K562 (cell line): Measurements from ENCODE around the gene NFS1. TPM values are rescaled to one million over a fixed set of nuclear protein-coding genes. Genes with fewer than 3 reads are reported as not detected.

Source experiments
- ATAC-seq: fragments of 200-7000 bp; cut with Tn5 transposase; 3 replicates; pipeline ENCODE4 v1.9.1; 2020; ENCODE audit warnings: moderate library complexity
- BruUV-seq: library from RNA; stranded (reverse); fragments of 400-500 nt; replicated peaks from 2 replicates; lab custom pipeline; 2021; lab: Mats Ljungman, UMichigan
- CTCF ChIA-PET: fragments of 300-600 bp; formaldehyde crosslinking; extraction: SDS; loops from one replicate; lab custom pipeline; 2021; ENCODE audit warnings: low intra/inter-chr PET ratio; lab: Yijun Ruan, JAX
- POLR2A ChIA-PET: fragments of 300-600, 350-650 bp; sonication (Branson Sonifier 250); formaldehyde crosslinking; extraction: SDS; loops from one replicate; lab custom pipeline; 2021; ENCODE audit warnings: antibody characterized with exemption, inconsistent platforms; lab: Yijun Ruan, JAX
- DNase-seq, 4 experiments: peaks; one replicate each; pipeline versions ENCODE4 v3.0.0 to v3.0.0-alpha.2; 2011 to 2018; ENCODE audit warnings: low spot score in 3 of 4, mixed read lengths in 3 of 4; ENCODE audit errors: extremely low read depth in 1 of 4
- FAIRE-seq: peaks from 2 replicates; lab custom pipeline; 2011; peaks lifted over from hg19 to GRCh38; lab: Jason Lieb, UNC
- H2AFZ ChIP-seq: 2 replicates; pipeline ENCODE4 v1.6.0; 2011; ENCODE audit warnings: low read depth, low read length, control low read depth, inconsistent platforms
- H3K27ac ChIP-seq: fragments of 200-600 bp; 3 replicates; pipeline ENCODE4 v1.8.0; 2011; ENCODE audit warnings: low read depth, mild to moderate bottlenecking, control low read depth, inconsistent platforms, low read length, moderate library complexity, mixed read lengths; ENCODE audit errors: extremely low read depth
- H3K27me3 ChIP-seq, 2 experiments: fragments of 300-600 bp in 1 of 2; 2 replicates in 1 of 2; 3 replicates in 1 of 2; pipeline versions ENCODE4 v1.6.0 to v1.8.0; 2011; ENCODE audit warnings: inconsistent platforms in 2 of 2, low read length in 2 of 2, mild to moderate bottlenecking in 1 of 2, mixed read lengths in 1 of 2, moderate library complexity in 1 of 2; ENCODE audit not compliant: control insufficient read depth in 2 of 2, insufficient read depth in 2 of 2
- H3K36me3 ChIP-seq: fragments of 300-600 bp; 3 replicates; pipeline ENCODE4 v1.8.0; 2011; ENCODE audit warnings: mild to moderate bottlenecking, low read length, inconsistent platforms; ENCODE audit not compliant: control insufficient read depth, insufficient read depth
- H3K4me1 ChIP-seq, 2 experiments: fragments of 200-600 bp in 1 of 2; replicated peaks in 1 of 2; 2 replicates in 1 of 2; 3 replicates in 1 of 2; pipeline versions ENCODE4 v1.5.1 to v1.8.0; 2011; ENCODE audit warnings: inconsistent platforms in 2 of 2, low read length in 2 of 2, mild to moderate bottlenecking in 1 of 2, mixed read lengths in 1 of 2, moderate library complexity in 1 of 2; ENCODE audit not compliant: control insufficient read depth in 2 of 2, insufficient read depth in 2 of 2
- H3K4me2 ChIP-seq: 2 replicates; pipeline ENCODE4 v1.6.1; 2011; ENCODE audit warnings: low read length, control low read depth, inconsistent platforms, mixed read lengths; ENCODE audit not compliant: insufficient read depth
- H3K4me3 ChIP-seq: fragments of 200-600 bp; sonication (generic), shearing (Covaris generic); 2 replicates; pipeline ENCODE4 v1.5.1; 2016; ENCODE audit warnings: control low read depth, inconsistent platforms
- H3K79me2 ChIP-seq: fragments of 200-600 bp; 3 replicates; pipeline ENCODE4 v1.8.0; 2011; ENCODE audit warnings: low read length, inconsistent platforms; ENCODE audit not compliant: control insufficient read depth, insufficient read depth
- H3K9ac ChIP-seq, 2 experiments: 2 replicates each; pipeline versions ENCODE4 v1.6.0 to v1.6.1; 2011; ENCODE audit warnings: low read depth in 2 of 2, low read length in 2 of 2, control low read depth in 1 of 2, inconsistent platforms in 1 of 2, mild to moderate bottlenecking in 1 of 2, mixed read lengths in 1 of 2; ENCODE audit not compliant: insufficient read depth in 1 of 2
- H3K9me1 ChIP-seq: one replicate; pipeline ENCODE4 v1.6.0; 2011; ENCODE audit warnings: inconsistent platforms, mild to moderate bottlenecking, low read length, moderate library complexity; ENCODE audit not compliant: control insufficient read depth, insufficient read depth
- H3K9me3 ChIP-seq: replicated peaks from 2 replicates; pipeline ENCODE4 v1.5.1; 2011; ENCODE audit warnings: low read depth, low read length, inconsistent platforms; ENCODE audit not compliant: control insufficient read depth, insufficient read depth
- H4K20me1 ChIP-seq: replicated peaks from 2 replicates; pipeline ENCODE4 v1.6.1; 2011; ENCODE audit warnings: low read length, inconsistent platforms, mixed read lengths; ENCODE audit not compliant: control insufficient read depth, insufficient read depth
- BRCA1 ChIP-seq, 2 experiments: fragments of 450-650 bp in 1 of 2; sonication (generic) in 1 of 2; formaldehyde crosslinking in 1 of 2; IDR thresholded peaks; 2 replicates each; pipeline versions ENCODE4 v1.5.0 to v1.6.1; 2017 to 2020; ENCODE audit warnings: mild to moderate bottlenecking in 1 of 2, missing genetic modification reagents in 1 of 2
- CTBP1 ChIP-seq: fragments of 450-650 bp; IDR thresholded peaks from 2 replicates; pipeline ENCODE4 v1.6.1; 2016; ENCODE audit warnings: borderline replicate concordance
- HDAC8 ChIP-seq: fragments of 450-650 bp; IDR thresholded peaks from 2 replicates; pipeline ENCODE4 v1.6.1; 2016; ENCODE audit warnings: mild to moderate bottlenecking, missing genetic modification characterization, moderate library complexity, missing compliant biosample characterization
- NBN ChIP-seq: fragments of 450-650 bp; IDR thresholded peaks from 2 replicates; pipeline ENCODE4 v1.6.1; 2016; ENCODE audit warnings: low read depth, mild to moderate bottlenecking
- TFAM ChIP-seq: fragments of 250-450 bp; sonication (Bioruptor Pico); conservative IDR thresholded peaks from 2 replicates; pipeline ENCODE4 v1.5.0; 2021; ENCODE audit warnings: mild to moderate bottlenecking, moderate library complexity
- WHSC1 ChIP-seq: IDR thresholded peaks from one replicate; pipeline ENCODE4 v1.6.1; 2012; ENCODE audit warnings: low read length, control low read depth, inconsistent platforms
- ZNF551 ChIP-seq: fragments of 250-450 bp; sonication (Bioruptor Pico); IDR thresholded peaks from 2 replicates; pipeline ENCODE4 v1.5.0; 2021; ENCODE audit warnings: mild to moderate bottlenecking, moderate library complexity
- ZNF644 ChIP-seq: fragments of 200-800 bp; sonication (Bioruptor generic); IDR thresholded peaks from 2 replicates; pipeline ENCODE4 v1.6.1; 2016; ENCODE audit warnings: low read depth, missing genetic modification characterization, missing compliant biosample characterization
- WGBS: fragments of 100-300 bp; shearing (Covaris generic); methylation state at CpG from one replicate; pipeline ENCODE4 v1.1.6; 2016; ENCODE audit warnings: low coverage, mixed read lengths; ENCODE audit not compliant: insufficient coverage; ENCODE audit errors: missing lambda C conversion rate; 5-methylcytosine and 5-hydroxymethylcytosine counted together
- in situ Hi-C: fragments of 300-500 bp; cut with MboI; formaldehyde crosslinking; loops from 4 replicates; pipeline ENCODE4 v1.15.0; 2018; ENCODE audit warnings: inconsistent platforms, mixed read lengths
- intact Hi-C: fragments of 100-400 bp; cut with micrococcal nuclease; formaldehyde crosslinking; loops from 2 replicates; pipeline ENCODE4 v1.14.2; 2022
- polyA plus RNA-seq, 8 experiments: library from polyadenylated mRNA; depleted of rRNA in 4 of 8; stranded (reverse) in 5 of 8; unstranded in 3 of 8; fragments of >200 nt; fragmentation: Nextera tagmentation in 2 of 8; fragmentation: Illumina TruSeq in 1 of 8; extraction: Ambion mirVana in 2 of 8; extraction: Trizol in 1 of 8; gene quantifications; 2 replicates each; pipeline versions ENCODE4 v1.2.1 to v1.2.3, GENCODE V29; 2011 to 2014; ENCODE audit warnings: inconsistent platforms in 1 of 8, missing spikeins in 1 of 8
- total RNA-seq, 7 experiments: library from RNA; depleted of rRNA in 6 of 7; stranded (reverse); fragments of >200 nt in 6 of 7; fragmentation: Illumina TruSeq in 2 of 7; extraction: Trizol in 2 of 7; gene quantifications; 2 replicates each; pipeline versions ENCODE4 v1.2.1 to v1.2.3, GENCODE V29; 2011 to 2021; ENCODE audit warnings: low replicate concordance in 1 of 7
- TF ChIP-seq, protein P1 (sequence below), 2 experiments: IDR thresholded peaks; 2 replicates each; pipeline ENCODE4 v1.6.1; 2011; ENCODE audit warnings: borderline replicate concordance in 1 of 2, control low read depth in 1 of 2, low read depth in 1 of 2, low read length in 1 of 2, mild to moderate bottlenecking in 1 of 2, mixed read lengths in 1 of 2, moderate library complexity in 1 of 2; ENCODE audit not compliant: insufficient read depth in 1 of 2, insufficient read length in 1 of 2, poor library complexity in 1 of 2, severe bottlenecking in 1 of 2; ENCODE audit errors: extremely low read depth in 1 of 2
- TF ChIP-seq, protein P2 (sequence below): fragments of 450-650 bp; IDR thresholded peaks from 2 replicates; pipeline ENCODE4 v1.6.1; 2016
- TF ChIP-seq, protein P3 (sequence below), 2 experiments: fragments of 450-650 bp; conservative IDR thresholded peaks; 2 replicates each; pipeline ENCODE4 v1.6.1; 2017; ENCODE audit warnings: mild to moderate bottlenecking in 2 of 2, moderate library complexity in 2 of 2
- TF ChIP-seq, protein P4 (sequence below): IDR thresholded peaks from 3 replicates; pipeline ENCODE4 v1.6.1; 2011; ENCODE audit warnings: borderline replicate concordance, mild to moderate bottlenecking; ENCODE audit not compliant: insufficient read length, insufficient read depth
- TF ChIP-seq, protein P5 (sequence below): fragments of 450-650 bp; formaldehyde crosslinking; IDR thresholded peaks from 2 replicates; pipeline ENCODE4 v1.4.0; 2022; ENCODE audit warnings: mild to moderate bottlenecking, moderate library complexity

The NFS1 gene
- total and polyA plus RNA-seq, 9 of the 15 experiments (the other 6 are each of a cell fraction or from before 2014, with no cell fraction given) = 11.5 to 84.8 (median 47.1) TPM

DNA sequence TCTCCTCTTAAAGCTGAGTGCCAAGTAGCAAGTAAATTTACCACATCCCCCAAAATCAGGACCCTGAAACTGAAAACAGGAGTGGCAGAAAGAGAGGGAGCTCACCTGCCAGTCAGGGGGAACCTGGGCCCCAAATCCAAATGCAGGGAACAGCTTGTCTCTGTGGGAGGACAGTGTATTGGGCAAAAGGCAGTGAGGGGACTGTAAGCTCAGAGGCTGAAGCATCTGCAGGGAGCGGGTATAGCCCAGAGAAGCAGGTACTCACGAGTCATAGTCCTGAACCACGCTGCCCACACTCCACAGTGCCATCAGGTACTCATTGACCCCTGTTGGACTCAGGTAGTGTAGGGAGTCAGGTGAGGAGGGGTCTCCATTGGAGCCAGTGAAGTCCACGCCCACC lies 68.5 kb downstream of the NFS1 start (continued):
- TF ChIP-seq TFAM (CRISPR knock-in tag) = no peak

DNA sequence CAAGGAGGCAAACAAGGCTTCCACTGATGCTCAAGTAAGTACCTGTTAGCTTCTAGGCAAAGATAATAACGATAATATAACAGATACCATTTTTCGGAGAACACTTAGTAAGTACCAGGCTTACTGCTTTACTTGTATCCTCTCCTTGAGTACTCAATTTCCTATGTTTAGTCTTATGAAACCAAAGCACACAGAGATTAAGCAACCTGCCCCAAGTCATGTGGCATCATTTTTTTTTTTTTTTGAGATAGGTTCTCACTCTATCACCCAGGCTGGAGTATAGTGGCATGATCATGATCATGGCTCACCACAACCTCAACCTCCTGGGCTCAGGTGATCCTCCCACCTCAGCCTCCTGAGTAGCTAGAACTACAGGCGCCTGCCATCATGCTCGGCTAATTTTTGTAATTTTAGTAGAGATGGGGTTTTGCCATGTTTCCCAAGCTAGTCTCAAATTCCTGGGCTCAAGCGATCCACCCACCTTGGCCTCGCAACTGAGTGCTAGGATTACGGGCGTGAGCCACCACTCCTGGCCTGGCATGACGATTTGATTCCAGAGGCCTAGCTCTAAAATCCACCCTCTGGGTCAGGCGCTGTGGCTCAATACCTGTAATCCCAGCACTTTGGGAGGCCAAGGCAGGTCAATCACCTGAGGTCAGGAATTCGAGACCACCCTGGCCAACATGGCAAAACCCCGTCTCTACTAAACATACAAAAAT lies 69.6 kb downstream of the NFS1 start:
- FAIRE-seq = no peak
- TF ChIP-seq ZNF644 (tag) = no peak
- no peak for TF ChIP-seq NBN
- no peak for TF ChIP-seq CTBP1
- TF ChIP-seq, protein P1, sequence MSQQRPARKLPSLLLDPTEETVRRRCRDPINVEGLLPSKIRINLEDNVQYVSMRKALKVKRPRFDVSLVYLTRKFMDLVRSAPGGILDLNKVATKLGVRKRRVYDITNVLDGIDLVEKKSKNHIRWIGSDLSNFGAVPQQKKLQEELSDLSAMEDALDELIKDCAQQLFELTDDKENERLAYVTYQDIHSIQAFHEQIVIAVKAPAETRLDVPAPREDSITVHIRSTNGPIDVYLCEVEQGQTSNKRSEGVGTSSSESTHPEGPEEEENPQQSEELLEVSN (IDR thresholded peaks at IDR 0.05; ENCODE audit: borderline replicate concordance in 1 of 2, extremely low read depth in 1 of 2, insufficient read depth in 1 of 2, insufficient read length in 1 of 2, low read depth in 1 of 2, low read length in 1 of 2, poor library complexity in 1 of 2, severe bottlenecking in 1 of 2) = no peak
- no peak for TF ChIP-seq HDAC8
- TF ChIP-seq ZNF551 = no peak
- TF ChIP-seq, protein P2, sequence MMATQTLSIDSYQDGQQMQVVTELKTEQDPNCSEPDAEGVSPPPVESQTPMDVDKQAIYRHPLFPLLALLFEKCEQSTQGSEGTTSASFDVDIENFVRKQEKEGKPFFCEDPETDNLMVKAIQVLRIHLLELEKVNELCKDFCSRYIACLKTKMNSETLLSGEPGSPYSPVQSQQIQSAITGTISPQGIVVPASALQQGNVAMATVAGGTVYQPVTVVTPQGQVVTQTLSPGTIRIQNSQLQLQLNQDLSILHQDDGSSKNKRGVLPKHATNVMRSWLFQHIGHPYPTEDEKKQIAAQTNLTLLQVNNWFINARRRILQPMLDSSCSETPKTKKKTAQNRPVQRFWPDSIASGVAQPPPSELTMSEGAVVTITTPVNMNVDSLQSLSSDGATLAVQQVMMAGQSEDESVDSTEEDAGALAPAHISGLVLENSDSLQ = no peak
- TF ChIP-seq, protein P3, sequence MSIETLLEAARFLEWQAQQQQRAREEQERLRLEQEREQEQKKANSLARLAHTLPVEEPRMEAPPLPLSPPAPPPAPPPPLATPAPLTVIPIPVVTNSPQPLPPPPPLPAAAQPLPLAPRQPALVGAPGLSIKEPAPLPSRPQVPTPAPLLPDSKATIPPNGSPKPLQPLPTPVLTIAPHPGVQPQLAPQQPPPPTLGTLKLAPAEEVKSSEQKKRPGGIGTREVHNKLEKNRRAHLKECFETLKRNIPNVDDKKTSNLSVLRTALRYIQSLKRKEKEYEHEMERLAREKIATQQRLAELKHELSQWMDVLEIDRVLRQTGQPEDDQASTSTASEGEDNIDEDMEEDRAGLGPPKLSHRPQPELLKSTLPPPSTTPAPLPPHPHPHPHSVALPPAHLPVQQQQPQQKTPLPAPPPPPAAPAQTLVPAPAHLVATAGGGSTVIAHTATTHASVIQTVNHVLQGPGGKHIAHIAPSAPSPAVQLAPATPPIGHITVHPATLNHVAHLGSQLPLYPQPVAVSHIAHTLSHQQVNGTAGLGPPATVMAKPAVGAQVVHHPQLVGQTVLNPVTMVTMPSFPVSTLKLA (conservative IDR thresholded peaks at IDR 0.05) = no peak
- TF ChIP-seq, protein P4, sequence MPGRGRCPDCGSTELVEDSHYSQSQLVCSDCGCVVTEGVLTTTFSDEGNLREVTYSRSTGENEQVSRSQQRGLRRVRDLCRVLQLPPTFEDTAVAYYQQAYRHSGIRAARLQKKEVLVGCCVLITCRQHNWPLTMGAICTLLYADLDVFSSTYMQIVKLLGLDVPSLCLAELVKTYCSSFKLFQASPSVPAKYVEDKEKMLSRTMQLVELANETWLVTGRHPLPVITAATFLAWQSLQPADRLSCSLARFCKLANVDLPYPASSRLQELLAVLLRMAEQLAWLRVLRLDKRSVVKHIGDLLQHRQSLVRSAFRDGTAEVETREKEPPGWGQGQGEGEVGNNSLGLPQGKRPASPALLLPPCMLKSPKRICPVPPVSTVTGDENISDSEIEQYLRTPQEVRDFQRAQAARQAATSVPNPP = no peak
- TF ChIP-seq, protein P5, sequence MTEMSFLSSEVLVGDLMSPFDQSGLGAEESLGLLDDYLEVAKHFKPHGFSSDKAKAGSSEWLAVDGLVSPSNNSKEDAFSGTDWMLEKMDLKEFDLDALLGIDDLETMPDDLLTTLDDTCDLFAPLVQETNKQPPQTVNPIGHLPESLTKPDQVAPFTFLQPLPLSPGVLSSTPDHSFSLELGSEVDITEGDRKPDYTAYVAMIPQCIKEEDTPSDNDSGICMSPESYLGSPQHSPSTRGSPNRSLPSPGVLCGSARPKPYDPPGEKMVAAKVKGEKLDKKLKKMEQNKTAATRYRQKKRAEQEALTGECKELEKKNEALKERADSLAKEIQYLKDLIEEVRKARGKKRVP = no peak
- TF ChIP-seq BRCA1 (IDR thresholded peaks at IDR 0.05) = no peak
- no peak for TF ChIP-seq BRCA1 (CRISPR knock-in tag; IDR thresholded peaks at IDR 0.05)
- TF ChIP-seq WHSC1 = no peak
- intact Hi-C loops = no loop called here
- no peak for ATAC-seq
- Histone ChIP-seq H3K9me1 (no peaks in the 10 kb centered on the region), H3K79me2 (no peaks in the 10 kb centered on the region), H3K4me1 (no peaks in the 10 kb centered on the region; a peak in 1 of 5 replicates), H3K4me3 (no peak overlapping the region), H2AFZ (no peak overlapping the region), H3K9me3 (no peaks in the 10 kb centered on the region), H3K9ac (0 out of 4 replicates have a peak overlapping the region, but pooled peaks of 1 of the 2 experiments have one; percentile 9), H3K27ac (no peak overlapping the region), H3K27me3 (no peaks in the 10 kb centered on the region), H3K36me3 (peaks cover 67% of the 10 kb centered on the region; the same call in 2 of the 3 replicates), H3K4me2 (no peak overlapping the region), H4K20me1 (no peaks in the 10 kb centered on the region)
- no TSS peak for BruUV-seq
- ChIA-PET CTCF (no interaction called here), POLR2A (interaction anchor here (2.9 kb wide), 1 partner anchor 12 kb away, joined by 11 read pairs; no protein-coding TSS in a partner anchor)
- DNase-seq = no peak
- 89% methylated on average over 12 of the region's 12 CpGs for WGBS
- in situ Hi-C loops = no loop called here
